ENCODE measurements around the gene CENPU. TPM values are rescaled to one million over a fixed set of nuclear protein-coding genes. Genes with fewer than 3 reads are reported as not detected.
A peak's percentile ranks its signal among the peaks of the same experiment; 100 is the strongest.
"Not testable (repeated sequence)": the region's sequence is repeated elsewhere in the genome, so short reads cannot be mapped to it uniquely, and the experiment has no call there.

The CENPU gene
- polyA plus RNA-seq, 1 donor = 13.9 TPM

- no CpG with 5 or more reads among the region's 1 CpG for WGBS (ENCODE audit: insufficient coverage, low lambda C conversion rate)
- not testable (repeated sequence) for H3K4me1 ChIP-seq (ENCODE audit: control insufficient read depth, insufficient read depth, low read length); H3K27me3 ChIP-seq (ENCODE audit: control insufficient read depth, insufficient read depth, low read length); H3K4me3 ChIP-seq (ENCODE audit: low read length); DNase-seq; H3K9me3 ChIP-seq (ENCODE audit: control insufficient read depth, low read depth, low read length); H3K36me3 ChIP-seq (ENCODE audit: control insufficient read depth, insufficient read depth, low read length); H3K27ac ChIP-seq (ENCODE audit: low read length)
Measured at GRCh38 chr4:184741651-184742050, 7.8 kb upstream of the CENPU start.

- no peaks in the 10 kb centered on the region for H3K36me3 ChIP-seq (ENCODE audit: control insufficient read depth, insufficient read depth, low read length)
- no peak overlapping the region for H3K27ac ChIP-seq (ENCODE audit: low read length)
- WGBS (ENCODE audit: insufficient coverage, low lambda C conversion rate) = no CpG with 5 or more reads among the region's 20 CpGs
- H3K27me3 ChIP-seq (ENCODE audit: control insufficient read depth, insufficient read depth, low read length) = no peaks in the 10 kb centered on the region
- peaks cover 8% of the 10 kb centered on the region for H3K9me3 ChIP-seq (ENCODE audit: control insufficient read depth, low read depth, low read length)
- H3K4me1 ChIP-seq (ENCODE audit: control insufficient read depth, insufficient read depth, low read length) = no peaks in the 10 kb centered on the region
- DNase-seq = no peak
- H3K4me3 ChIP-seq (ENCODE audit: low read length) = no peak overlapping the region
Measured at GRCh38 chr4:184740980-184741391, 7.1 kb upstream of the CENPU start.

GRCh38 chr4:184739575-184739974 is 5.7 kb upstream of the CENPU start:
- H3K9me3 ChIP-seq (ENCODE audit: control insufficient read depth, low read depth, low read length); H3K36me3 ChIP-seq (ENCODE audit: control insufficient read depth, insufficient read depth, low read length); H3K4me1 ChIP-seq (ENCODE audit: control insufficient read depth, insufficient read depth, low read length); H3K4me3 ChIP-seq (ENCODE audit: low read length); H3K27ac ChIP-seq (ENCODE audit: low read length); H3K27me3 ChIP-seq (ENCODE audit: control insufficient read depth, insufficient read depth, low read length); DNase-seq: not testable (repeated sequence)
- WGBS (ENCODE audit: insufficient coverage, low lambda C conversion rate) = no CpG with 5 or more reads among the region's 1 CpG

- Histone ChIP-seq H3K27me3 (ENCODE audit: control insufficient read depth, insufficient read depth, low read length) (no peaks in the 10 kb centered on the region), H3K4me3 (ENCODE audit: low read length) (peak overlapping the region; percentile 54), H3K9me3 (ENCODE audit: control insufficient read depth, low read depth, low read length) (no peaks in the 10 kb centered on the region), H3K4me1 (ENCODE audit: control insufficient read depth, insufficient read depth, low read length) (no peaks in the 10 kb centered on the region), H3K36me3 (ENCODE audit: control insufficient read depth, insufficient read depth, low read length) (no peaks in the 10 kb centered on the region), H3K27ac (ENCODE audit: low read length) (peak overlapping the region; percentile 55)
- no peak for DNase-seq
- 71% methylated on average over 5 of the region's 6 CpGs for WGBS (ENCODE audit: insufficient coverage, low lambda C conversion rate)
Measured at GRCh38 chr4:184734758-184735157, 862 bp upstream of the CENPU start.

GRCh38 chr4:184732126-184732525 is 1.8 kb downstream of the CENPU start:
- peak in 1 of 2 donors; percentile 3 for DNase-seq
- Histone ChIP-seq H3K36me3 (ENCODE audit: control insufficient read depth, insufficient read depth, low read length) (peaks cover 7% of the 10 kb centered on the region), H3K4me1 (ENCODE audit: control insufficient read depth, insufficient read depth, low read length) (no peaks in the 10 kb centered on the region), H3K27ac (ENCODE audit: low read length) (no peak overlapping the region), H3K4me3 (ENCODE audit: low read length) (no peak overlapping the region), H3K27me3 (ENCODE audit: control insufficient read depth, insufficient read depth, low read length) (no peaks in the 10 kb centered on the region), H3K9me3 (ENCODE audit: control insufficient read depth, low read depth, low read length) (no peaks in the 10 kb centered on the region)
- WGBS (ENCODE audit: insufficient coverage, low lambda C conversion rate) = 80% methylated on average over 1 of the region's 4 CpGs

GRCh38 chr4:184731056-184731455 is 2.8 kb downstream of the CENPU start:
- H3K4me3 ChIP-seq (ENCODE audit: low read length) = no peak overlapping the region
- no CpG with 5 or more reads among the region's 6 CpGs for WGBS (ENCODE audit: insufficient coverage, low lambda C conversion rate)
- H3K27me3 ChIP-seq (ENCODE audit: control insufficient read depth, insufficient read depth, low read length) = no peaks in the 10 kb centered on the region

GRCh38 chr4:184729946-184730345 is 4.0 kb downstream of the CENPU start:
- WGBS (ENCODE audit: insufficient coverage, low lambda C conversion rate) = no CpG with 5 or more reads among the region's 5 CpGs
- Histone ChIP-seq H3K27ac (ENCODE audit: low read length) (no peak overlapping the region), H3K4me1 (ENCODE audit: control insufficient read depth, insufficient read depth, low read length) (no peaks in the 10 kb centered on the region), H3K27me3 (ENCODE audit: control insufficient read depth, insufficient read depth, low read length) (no peaks in the 10 kb centered on the region), H3K36me3 (ENCODE audit: control insufficient read depth, insufficient read depth, low read length) (peaks cover 7% of the 10 kb centered on the region), H3K4me3 (ENCODE audit: low read length) (no peak overlapping the region), H3K9me3 (ENCODE audit: control insufficient read depth, low read depth, low read length) (no peaks in the 10 kb centered on the region)
- no peak for DNase-seq

More at GRCh38 chr4:184731056-184731455, 2.8 kb downstream of the CENPU start:
- H3K4me1 ChIP-seq (ENCODE audit: control insufficient read depth, insufficient read depth, low read length) = no peaks in the 10 kb centered on the region
- DNase-seq = no peak
- H3K9me3 ChIP-seq (ENCODE audit: control insufficient read depth, low read depth, low read length) = no peaks in the 10 kb centered on the region
- H3K36me3 ChIP-seq (ENCODE audit: control insufficient read depth, insufficient read depth, low read length) = peaks cover 7% of the 10 kb centered on the region
- H3K27ac ChIP-seq (ENCODE audit: low read length) = no peak overlapping the region

GRCh38 chr4:184728858-184729257 is 5.0 kb downstream of the CENPU start:
- H3K27ac ChIP-seq (ENCODE audit: low read length) = no peak overlapping the region

GRCh38 chr4:184727430-184727829 is 6.5 kb downstream of the CENPU start:
- Histone ChIP-seq H3K27ac (ENCODE audit: low read length) (no peak overlapping the region), H3K27me3 (ENCODE audit: control insufficient read depth, insufficient read depth, low read length) (no peaks in the 10 kb centered on the region), H3K9me3 (ENCODE audit: control insufficient read depth, low read depth, low read length) (no peaks in the 10 kb centered on the region), H3K36me3 (ENCODE audit: control insufficient read depth, insufficient read depth, low read length) (peaks cover 7% of the 10 kb centered on the region), H3K4me1 (ENCODE audit: control insufficient read depth, insufficient read depth, low read length) (no peaks in the 10 kb centered on the region), H3K4me3 (ENCODE audit: low read length) (no peak overlapping the region)
- no CpG with 5 or more reads among the region's 3 CpGs for WGBS (ENCODE audit: insufficient coverage, low lambda C conversion rate)
- DNase-seq = no peak

More at GRCh38 chr4:184728858-184729257, 5.0 kb downstream of the CENPU start:
- H3K4me3 ChIP-seq (ENCODE audit: low read length) = no peak overlapping the region
- H3K36me3 ChIP-seq (ENCODE audit: control insufficient read depth, insufficient read depth, low read length) = peaks cover 7% of the 10 kb centered on the region
- H3K4me1 ChIP-seq (ENCODE audit: control insufficient read depth, insufficient read depth, low read length) = no peaks in the 10 kb centered on the region
- no peaks in the 10 kb centered on the region for H3K9me3 ChIP-seq (ENCODE audit: control insufficient read depth, low read depth, low read length)
- DNase-seq = peak in 1 of 2 donors; percentile 25
- H3K27me3 ChIP-seq (ENCODE audit: control insufficient read depth, insufficient read depth, low read length) = no peaks in the 10 kb centered on the region
- WGBS (ENCODE audit: insufficient coverage, low lambda C conversion rate) = no CpG with 5 or more reads among the region's 2 CpGs

- no peak for DNase-seq
- Histone ChIP-seq H3K4me3 (ENCODE audit: low read length) (no peak overlapping the region), H3K9me3 (ENCODE audit: control insufficient read depth, low read depth, low read length) (no peaks in the 10 kb centered on the region), H3K27ac (ENCODE audit: low read length) (no peak overlapping the region), H3K27me3 (ENCODE audit: control insufficient read depth, insufficient read depth, low read length) (no peaks in the 10 kb centered on the region), H3K4me1 (ENCODE audit: control insufficient read depth, insufficient read depth, low read length) (no peaks in the 10 kb centered on the region), H3K36me3 (ENCODE audit: control insufficient read depth, insufficient read depth, low read length) (peaks cover 8% of the 10 kb centered on the region)
- WGBS (ENCODE audit: insufficient coverage, low lambda C conversion rate) = 20% methylated on average over 1 of the region's 1 CpG
Measured at GRCh38 chr4:184722798-184723197, 11.1 kb downstream of the CENPU start.

GRCh38 chr4:184721254-184721653 is 12.6 kb downstream of the CENPU start:
- no peaks in the 10 kb centered on the region for H3K9me3 ChIP-seq (ENCODE audit: control insufficient read depth, low read depth, low read length)
- peaks cover 4% of the 10 kb centered on the region for H3K36me3 ChIP-seq (ENCODE audit: control insufficient read depth, insufficient read depth, low read length)
- no peak overlapping the region for H3K4me3 ChIP-seq (ENCODE audit: low read length)
- H3K4me1 ChIP-seq (ENCODE audit: control insufficient read depth, insufficient read depth, low read length) = no peaks in the 10 kb centered on the region
- no peaks in the 10 kb centered on the region for H3K27me3 ChIP-seq (ENCODE audit: control insufficient read depth, insufficient read depth, low read length)
- DNase-seq = no peak
- H3K27ac ChIP-seq (ENCODE audit: low read length) = no peak overlapping the region
